GM19372 (cell line): ENCODE results near the gene FEZF2.

ENCODE experiments used
- ATAC-seq: cut with Tn5 transposase; IDR thresholded peaks from one replicate; pipeline ENCODE4 v1.9.1; 2021; ENCODE audit warnings: mild to moderate bottlenecking, low read depth, moderate library complexity; ENCODE audit not compliant: unreplicated experiment

The FEZF2 gene

GRCh38 chr3:62335196-62335595 is 38.2 kb downstream of the FEZF2 start:
- ATAC-seq: no peak

- no peak for ATAC-seq
These were observed 40.5 kb downstream of the FEZF2 start for GRCh38 chr3:62332835-62333244.

GRCh38 chr3:62332017-62332416 is 41.3 kb downstream of the FEZF2 start:
- no peak for ATAC-seq

GRCh38 chr3:62329971-62330370 is 43.4 kb downstream of the FEZF2 start:
- no peak for ATAC-seq

- ATAC-seq: no peak
These were observed 47.5 kb downstream of the FEZF2 start for GRCh38 chr3:62325896-62326295.

- no peak for ATAC-seq
These were observed 50.1 kb downstream of the FEZF2 start for GRCh38 chr3:62323241-62323640.
